ENCODE data around the gene FARP1.

DNA sequence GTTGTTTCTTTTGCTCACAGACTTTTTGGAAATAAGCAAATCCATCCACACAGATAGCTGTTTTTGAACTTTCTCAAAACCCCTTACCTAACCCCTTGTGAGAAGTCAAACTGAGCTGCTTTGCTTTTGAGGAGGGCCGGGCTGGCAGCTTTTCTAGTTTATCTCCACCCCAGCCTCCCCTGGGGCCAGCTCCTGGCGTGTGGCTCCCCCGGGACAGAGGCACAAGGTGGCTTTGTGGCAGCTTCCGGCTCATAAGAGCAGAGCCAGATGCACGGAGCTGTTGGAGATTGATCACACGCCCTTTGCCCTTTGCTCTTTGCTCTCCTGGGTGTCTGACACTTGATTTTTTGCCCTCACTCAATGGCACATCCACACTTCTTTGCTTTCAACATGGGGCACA lies 59.1 kb downstream of the FARP1 start:
- TF ChIP-seq, protein P1, sequence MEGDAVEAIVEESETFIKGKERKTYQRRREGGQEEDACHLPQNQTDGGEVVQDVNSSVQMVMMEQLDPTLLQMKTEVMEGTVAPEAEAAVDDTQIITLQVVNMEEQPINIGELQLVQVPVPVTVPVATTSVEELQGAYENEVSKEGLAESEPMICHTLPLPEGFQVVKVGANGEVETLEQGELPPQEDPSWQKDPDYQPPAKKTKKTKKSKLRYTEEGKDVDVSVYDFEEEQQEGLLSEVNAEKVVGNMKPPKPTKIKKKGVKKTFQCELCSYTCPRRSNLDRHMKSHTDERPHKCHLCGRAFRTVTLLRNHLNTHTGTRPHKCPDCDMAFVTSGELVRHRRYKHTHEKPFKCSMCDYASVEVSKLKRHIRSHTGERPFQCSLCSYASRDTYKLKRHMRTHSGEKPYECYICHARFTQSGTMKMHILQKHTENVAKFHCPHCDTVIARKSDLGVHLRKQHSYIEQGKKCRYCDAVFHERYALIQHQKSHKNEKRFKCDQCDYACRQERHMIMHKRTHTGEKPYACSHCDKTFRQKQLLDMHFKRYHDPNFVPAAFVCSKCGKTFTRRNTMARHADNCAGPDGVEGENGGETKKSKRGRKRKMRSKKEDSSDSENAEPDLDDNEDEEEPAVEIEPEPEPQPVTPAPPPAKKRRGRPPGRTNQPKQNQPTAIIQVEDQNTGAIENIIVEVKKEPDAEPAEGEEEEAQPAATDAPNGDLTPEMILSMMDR (IDR thresholded peaks at IDR 0.05) = no peak
- TF ChIP-seq POLR2AphosphoS5 (IDR thresholded peaks at IDR 0.05) = no peak

Measured in gastroesophageal sphincter (tissue), 3 donors.